ENCODE data around the gene IRS4. TPM values are rescaled to one million over a fixed set of nuclear protein-coding genes. Genes with fewer than 3 reads are reported as not detected.

Gene IRS4
- total RNA-seq, 2 donors from 2014 or later, result 0.57 to 1.3 TPM

DNA sequence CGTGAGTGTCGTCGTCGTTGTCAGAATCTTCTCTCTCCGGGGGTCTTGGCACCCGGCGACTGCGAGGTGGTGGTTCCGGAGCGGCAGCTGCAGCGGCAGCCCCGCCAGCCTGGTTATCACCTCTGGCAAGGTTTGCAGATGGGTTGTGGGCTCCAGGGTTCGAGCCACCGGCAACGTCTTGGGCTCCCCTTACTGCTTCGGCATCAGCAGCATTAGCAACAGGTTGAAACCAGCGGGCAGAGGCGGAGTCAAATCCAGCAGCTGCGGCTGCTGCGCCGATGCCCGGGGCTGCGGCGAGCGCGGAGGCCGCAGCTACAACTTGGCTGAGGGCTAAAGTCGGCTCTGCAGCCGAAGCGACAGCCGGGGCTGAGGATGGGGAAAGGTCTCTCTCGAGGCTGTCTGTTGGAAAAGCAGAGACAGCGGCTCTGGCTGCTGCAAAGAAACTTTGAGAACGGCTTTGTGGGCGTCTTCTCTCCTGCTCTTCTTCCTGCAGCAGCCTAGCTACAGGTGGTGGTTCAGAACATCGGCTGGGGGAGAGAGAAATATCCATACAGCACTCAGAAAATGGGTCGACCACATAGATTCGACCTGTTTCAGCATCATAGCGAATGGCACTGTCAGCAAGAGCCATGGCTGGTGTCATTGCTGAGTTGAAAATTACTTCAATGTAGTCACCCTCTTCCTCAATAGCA is 3.6 kb downstream of the IRS4 start:
- Histone ChIP-seq H3K36me3 (no peaks in the 10 kb centered on the region), H3K9me3 (no peaks in the 10 kb centered on the region), H3K4me3 (no peak overlapping the region), H3K27me3 (replicated peaks; ENCODE audit: insufficient read depth) (no peaks in the 10 kb centered on the region), H3K4me1 (replicated peaks) (no peaks in the 10 kb centered on the region), H3K27ac (no peak overlapping the region)
- no peak for TF ChIP-seq POLR2A (IDR thresholded peaks at IDR 0.05)
- no peak for TF ChIP-seq POLR2AphosphoS5 (IDR thresholded peaks at IDR 0.05)
- TF ChIP-seq, protein P1, sequence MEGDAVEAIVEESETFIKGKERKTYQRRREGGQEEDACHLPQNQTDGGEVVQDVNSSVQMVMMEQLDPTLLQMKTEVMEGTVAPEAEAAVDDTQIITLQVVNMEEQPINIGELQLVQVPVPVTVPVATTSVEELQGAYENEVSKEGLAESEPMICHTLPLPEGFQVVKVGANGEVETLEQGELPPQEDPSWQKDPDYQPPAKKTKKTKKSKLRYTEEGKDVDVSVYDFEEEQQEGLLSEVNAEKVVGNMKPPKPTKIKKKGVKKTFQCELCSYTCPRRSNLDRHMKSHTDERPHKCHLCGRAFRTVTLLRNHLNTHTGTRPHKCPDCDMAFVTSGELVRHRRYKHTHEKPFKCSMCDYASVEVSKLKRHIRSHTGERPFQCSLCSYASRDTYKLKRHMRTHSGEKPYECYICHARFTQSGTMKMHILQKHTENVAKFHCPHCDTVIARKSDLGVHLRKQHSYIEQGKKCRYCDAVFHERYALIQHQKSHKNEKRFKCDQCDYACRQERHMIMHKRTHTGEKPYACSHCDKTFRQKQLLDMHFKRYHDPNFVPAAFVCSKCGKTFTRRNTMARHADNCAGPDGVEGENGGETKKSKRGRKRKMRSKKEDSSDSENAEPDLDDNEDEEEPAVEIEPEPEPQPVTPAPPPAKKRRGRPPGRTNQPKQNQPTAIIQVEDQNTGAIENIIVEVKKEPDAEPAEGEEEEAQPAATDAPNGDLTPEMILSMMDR (IDR thresholded peaks at IDR 0.05), result no peak
- no peak for DNase-seq (ENCODE audit: low spot score)
- 16% methylated on average over 18 of the region's 39 CpGs for WGBS
- intact Hi-C loops (cut with DNase I), result no loop called here

DNA sequence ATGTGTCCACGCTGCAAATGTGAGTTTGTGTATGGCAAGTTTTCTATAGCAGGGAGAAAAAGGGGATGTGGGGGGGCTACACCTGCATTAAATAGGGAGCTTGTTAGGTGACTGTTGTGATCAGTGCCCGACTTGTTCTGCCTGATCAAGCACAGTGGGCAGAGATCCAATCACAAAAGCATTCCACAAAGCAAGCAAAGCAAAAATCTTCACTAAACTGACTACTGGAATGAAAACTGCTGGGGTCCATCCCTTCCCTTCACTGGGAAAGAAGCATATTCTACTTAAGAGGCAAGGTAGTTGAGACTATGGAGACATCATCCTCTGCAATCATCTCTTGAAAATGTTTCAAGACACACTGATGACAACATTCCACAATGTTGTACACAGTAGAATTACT is 5.2 kb downstream of the IRS4 start:
- Histone ChIP-seq H3K27ac (no peak overlapping the region), H3K27me3 (replicated peaks; ENCODE audit: insufficient read depth) (no peaks in the 10 kb centered on the region), H3K9me3 (no peaks in the 10 kb centered on the region), H3K4me1 (replicated peaks) (no peaks in the 10 kb centered on the region), H3K4me3 (no peak overlapping the region), H3K36me3 (no peaks in the 10 kb centered on the region)
- WGBS, result 36% methylated on average over 2 of the region's 2 CpGs
- TF ChIP-seq, protein P1 (IDR thresholded peaks at IDR 0.05), result no peak
- no peak for TF ChIP-seq POLR2A (IDR thresholded peaks at IDR 0.05)
- no peak for TF ChIP-seq POLR2AphosphoS5 (IDR thresholded peaks at IDR 0.05)
- no peak for DNase-seq (ENCODE audit: low spot score)
- intact Hi-C loops (cut with DNase I), result no loop called here

DNA sequence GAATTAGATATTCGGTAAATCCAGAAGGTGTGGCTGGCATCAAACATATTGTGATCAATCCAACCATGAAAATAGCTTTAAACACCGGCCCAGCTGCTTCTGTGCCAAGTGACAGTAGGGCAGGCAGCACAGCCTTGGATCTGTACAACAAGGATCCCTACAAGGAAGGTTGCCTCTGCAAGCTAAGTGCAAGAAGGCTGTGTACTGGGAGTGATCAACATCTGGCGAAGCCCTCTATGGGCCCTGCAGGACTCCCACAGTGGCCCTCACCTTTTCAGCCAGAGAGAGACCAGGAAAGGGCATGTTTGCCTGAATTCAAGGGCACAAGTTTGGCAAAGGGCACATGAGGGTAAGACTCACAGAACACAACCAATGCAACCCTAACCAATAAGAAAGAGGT is 9.6 kb downstream of the IRS4 start:
- Histone ChIP-seq H3K36me3 (no peaks in the 10 kb centered on the region), H3K4me3 (no peak overlapping the region), H3K27me3 (replicated peaks; ENCODE audit: insufficient read depth) (no peaks in the 10 kb centered on the region), H3K9me3 (no peaks in the 10 kb centered on the region), H3K4me1 (replicated peaks) (no peaks in the 10 kb centered on the region), H3K27ac (no peak overlapping the region)
- intact Hi-C loops (cut with DNase I), result no loop called here
- DNase-seq (ENCODE audit: low spot score), result no peak
- TF ChIP-seq POLR2A (IDR thresholded peaks at IDR 0.05), result no peak
- TF ChIP-seq, protein P1 (IDR thresholded peaks at IDR 0.05), result no peak
- no peak for TF ChIP-seq POLR2AphosphoS5 (IDR thresholded peaks at IDR 0.05)
- WGBS, result 86% methylated on average over 3 of the region's 3 CpGs

DNA sequence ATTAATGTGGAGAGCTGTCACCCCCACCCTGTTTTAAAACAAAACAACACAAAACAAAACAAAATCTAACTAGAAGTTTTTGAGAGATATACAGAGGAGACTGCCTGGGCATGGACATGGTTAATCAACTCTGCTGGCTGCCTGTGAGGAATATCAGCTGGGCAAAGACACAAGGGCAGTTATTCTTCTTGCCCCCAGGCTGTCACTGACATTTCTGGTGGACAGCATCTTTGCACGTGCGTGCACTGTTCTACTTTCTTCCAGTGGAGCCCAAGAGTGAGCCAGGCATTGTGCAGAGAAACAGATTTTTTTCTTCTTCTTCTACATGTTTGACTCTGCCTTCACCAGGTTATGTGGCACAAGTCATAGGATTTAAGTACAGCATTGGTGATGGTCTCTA is 13.8 kb downstream of the IRS4 start:
- H3K4me3 ChIP-seq, result no peak overlapping the region
- no peaks in the 10 kb centered on the region for H3K4me1 ChIP-seq (replicated peaks)
- no peak for DNase-seq (ENCODE audit: low spot score)
- TF ChIP-seq POLR2A (IDR thresholded peaks at IDR 0.05), result no peak
- TF ChIP-seq, protein P1 (IDR thresholded peaks at IDR 0.05), result no peak
- TF ChIP-seq POLR2AphosphoS5 (IDR thresholded peaks at IDR 0.05), result no peak
- no peaks in the 10 kb centered on the region for H3K36me3 ChIP-seq
- H3K27me3 ChIP-seq (replicated peaks; ENCODE audit: insufficient read depth), result no peaks in the 10 kb centered on the region
- intact Hi-C loops (cut with DNase I), result no loop called here
- H3K9me3 ChIP-seq, result no peaks in the 10 kb centered on the region
- WGBS, result 50% methylated on average over 2 of the region's 2 CpGs
- H3K27ac ChIP-seq, result no peak overlapping the region

DNA sequence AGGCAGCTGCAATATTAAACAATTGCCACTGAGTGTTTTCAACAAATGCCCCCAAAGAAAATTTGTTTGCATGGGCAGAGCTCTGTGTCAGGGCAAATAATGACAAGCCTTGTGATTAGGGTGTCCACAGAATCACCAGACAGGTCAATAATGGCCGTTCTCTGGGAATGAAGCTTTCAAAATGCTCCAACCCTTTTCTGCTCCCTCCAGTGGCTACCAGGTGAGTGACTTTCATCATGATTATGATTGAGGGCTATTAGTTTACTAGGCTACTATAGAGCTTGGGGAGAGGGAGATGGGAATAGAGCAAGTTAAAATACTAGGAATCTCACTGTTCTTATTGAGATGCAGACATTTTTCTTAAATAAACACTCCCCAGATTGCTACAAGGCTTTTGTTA is 23.5 kb downstream of the IRS4 start:
- H3K27me3 ChIP-seq (replicated peaks; ENCODE audit: insufficient read depth), result no peaks in the 10 kb centered on the region
- no peak overlapping the region for H3K27ac ChIP-seq
- no peaks in the 10 kb centered on the region for H3K4me1 ChIP-seq (replicated peaks)
- DNase-seq (ENCODE audit: low spot score), result no peak
- intact Hi-C loops (cut with DNase I), result no loop called here
- no peaks in the 10 kb centered on the region for H3K36me3 ChIP-seq
- 29% methylated on average over 1 of the region's 1 CpG for WGBS
- H3K9me3 ChIP-seq, result no peaks in the 10 kb centered on the region
- no peak overlapping the region for H3K4me3 ChIP-seq
- TF ChIP-seq POLR2AphosphoS5 (IDR thresholded peaks at IDR 0.05), result no peak
- no peak for TF ChIP-seq POLR2A (IDR thresholded peaks at IDR 0.05)
- TF ChIP-seq, protein P1 (IDR thresholded peaks at IDR 0.05), result no peak
